Brain microvascular endothelial cell (primary cell): ENCODE data around the gene CACNA2D2.

Source experiments
- DNase-seq: peaks from one replicate; pipeline ENCODE4 v3.0.0-alpha.2; 2020
- H3K27ac ChIP-seq: fragments of 250-450 bp; sonication (Bioruptor Pico); 2 replicates; pipeline ENCODE4 v1.5.1; 2020; ENCODE audit warnings: mild to moderate bottlenecking, moderate library complexity
- H3K27me3 ChIP-seq: fragments of 250-450 bp; sonication (Bioruptor Pico); replicated peaks from 2 replicates; pipeline ENCODE4 v1.5.1; 2020; ENCODE audit warnings: mild to moderate bottlenecking
- H3K36me3 ChIP-seq: fragments of 250-450 bp; sonication (Bioruptor Pico); replicated peaks from 2 replicates; pipeline ENCODE4 v1.5.1; 2020; ENCODE audit warnings: mild to moderate bottlenecking
- H3K4me3 ChIP-seq: 2 replicates; pipeline ENCODE4 v1.5.1; 2011; ENCODE audit warnings: low read depth, mild to moderate bottlenecking, control low read depth, low read length, moderate library complexity
- in situ Hi-C: cut with HindIII; loops from 2 replicates; pipeline ENCODE4 v1.10.0; 2017; ENCODE audit warnings: low sequenced_read_pairs, low pct_ligation_motif_present
- TF ChIP-seq, protein P1 (sequence below): IDR thresholded peaks from 2 replicates; pipeline ENCODE4 v1.5.1; 2011; ENCODE audit warnings: low read depth, mild to moderate bottlenecking, moderate library complexity, low read length, control low read depth, inconsistent platforms; ENCODE audit errors: missing control alignments

The CACNA2D2 gene

DNA sequence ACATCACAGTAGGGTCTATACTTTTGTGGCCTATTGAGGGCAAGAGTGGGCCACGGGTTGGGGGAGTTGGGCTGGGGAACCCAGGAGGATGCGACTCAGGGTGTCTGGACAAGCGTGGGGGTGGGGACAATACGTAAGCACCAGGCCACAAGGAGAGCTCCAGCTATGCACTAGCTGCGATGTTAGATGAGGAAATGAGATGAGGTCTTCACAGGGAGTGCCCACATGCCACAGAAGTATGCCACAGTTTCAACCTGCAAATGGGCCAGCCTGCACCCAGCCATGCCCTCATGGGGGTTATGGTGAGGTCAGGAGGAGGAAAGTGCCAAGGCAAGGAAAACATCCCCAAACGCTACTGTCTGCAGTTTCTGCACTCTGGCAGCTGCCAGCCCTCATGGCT lies 30.5 kb downstream of the CACNA2D2 start:
- TF ChIP-seq, protein P1, sequence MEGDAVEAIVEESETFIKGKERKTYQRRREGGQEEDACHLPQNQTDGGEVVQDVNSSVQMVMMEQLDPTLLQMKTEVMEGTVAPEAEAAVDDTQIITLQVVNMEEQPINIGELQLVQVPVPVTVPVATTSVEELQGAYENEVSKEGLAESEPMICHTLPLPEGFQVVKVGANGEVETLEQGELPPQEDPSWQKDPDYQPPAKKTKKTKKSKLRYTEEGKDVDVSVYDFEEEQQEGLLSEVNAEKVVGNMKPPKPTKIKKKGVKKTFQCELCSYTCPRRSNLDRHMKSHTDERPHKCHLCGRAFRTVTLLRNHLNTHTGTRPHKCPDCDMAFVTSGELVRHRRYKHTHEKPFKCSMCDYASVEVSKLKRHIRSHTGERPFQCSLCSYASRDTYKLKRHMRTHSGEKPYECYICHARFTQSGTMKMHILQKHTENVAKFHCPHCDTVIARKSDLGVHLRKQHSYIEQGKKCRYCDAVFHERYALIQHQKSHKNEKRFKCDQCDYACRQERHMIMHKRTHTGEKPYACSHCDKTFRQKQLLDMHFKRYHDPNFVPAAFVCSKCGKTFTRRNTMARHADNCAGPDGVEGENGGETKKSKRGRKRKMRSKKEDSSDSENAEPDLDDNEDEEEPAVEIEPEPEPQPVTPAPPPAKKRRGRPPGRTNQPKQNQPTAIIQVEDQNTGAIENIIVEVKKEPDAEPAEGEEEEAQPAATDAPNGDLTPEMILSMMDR: no peak
- no peak for DNase-seq
- H3K4me3 ChIP-seq: no peak overlapping the region
- H3K27ac ChIP-seq: no peak overlapping the region
- in situ Hi-C loops: no loop called here
- no peaks in the 10 kb centered on the region for H3K36me3 ChIP-seq
- H3K27me3 ChIP-seq: no peaks in the 10 kb centered on the region

GRCh38 chr3:50470658-50471057 lies 32.8 kb downstream of the CACNA2D2 start:
- DNase-seq: no peak
- no peak overlapping the region for H3K27ac ChIP-seq
- no peaks in the 10 kb centered on the region for H3K36me3 ChIP-seq
- no peak overlapping the region for H3K4me3 ChIP-seq
- in situ Hi-C loops: no loop called here
- TF ChIP-seq, protein P1: no peak
- no peaks in the 10 kb centered on the region for H3K27me3 ChIP-seq

GRCh38 chr3:50467919-50468318 lies 35.5 kb downstream of the CACNA2D2 start:
- TF ChIP-seq, protein P1: no peak
- Histone ChIP-seq H3K27ac (no peak overlapping the region), H3K4me3 (no peak overlapping the region), H3K27me3 (no peaks in the 10 kb centered on the region), H3K36me3 (no peaks in the 10 kb centered on the region)
- DNase-seq: no peak
- in situ Hi-C loops: no loop called here

GRCh38 chr3:50466177-50466576 lies 37.3 kb downstream of the CACNA2D2 start:
- no peaks in the 10 kb centered on the region for H3K27me3 ChIP-seq
- in situ Hi-C loops: no loop called here
- H3K36me3 ChIP-seq: no peaks in the 10 kb centered on the region
- DNase-seq: no peak
- no peak overlapping the region for H3K27ac ChIP-seq
- TF ChIP-seq, protein P1: no peak
- no peak overlapping the region for H3K4me3 ChIP-seq

- Histone ChIP-seq H3K27me3 (no peaks in the 10 kb centered on the region), H3K4me3 (no peak overlapping the region), H3K36me3 (no peaks in the 10 kb centered on the region), H3K27ac (no peak overlapping the region)
- DNase-seq: no peak
- TF ChIP-seq, protein P1: no peak
- in situ Hi-C loops: no loop called here
Observed at GRCh38 chr3:50464569-50464968, 38.9 kb downstream of the CACNA2D2 start.

DNA sequence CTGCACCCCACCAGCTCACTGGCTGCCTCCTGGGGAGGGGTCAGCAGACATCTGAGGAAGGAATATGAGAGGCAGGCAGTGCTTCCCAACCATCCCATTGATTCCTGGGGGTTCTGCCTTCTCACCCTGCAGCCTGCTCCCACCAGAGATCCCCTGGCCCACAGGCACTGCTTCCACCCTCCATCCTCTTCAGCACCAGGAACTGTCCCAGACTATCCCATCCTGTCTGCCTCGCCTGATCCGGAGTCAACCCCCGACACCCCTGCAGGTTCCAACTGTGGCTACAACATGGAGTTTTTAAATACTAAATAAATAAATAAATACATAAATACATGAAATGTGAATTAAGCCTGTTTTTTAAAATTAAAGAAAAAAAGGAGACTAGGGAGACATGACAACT lies 43.6 kb downstream of the CACNA2D2 start:
- no peak for DNase-seq
- H3K27ac ChIP-seq: no peak overlapping the region
- in situ Hi-C loops: no loop called here
- H3K36me3 ChIP-seq: no peaks in the 10 kb centered on the region
- TF ChIP-seq, protein P1: no peak
- no peak overlapping the region for H3K4me3 ChIP-seq
- H3K27me3 ChIP-seq: no peaks in the 10 kb centered on the region
